ENCODE results near the gene NUDCD2.

DNA sequence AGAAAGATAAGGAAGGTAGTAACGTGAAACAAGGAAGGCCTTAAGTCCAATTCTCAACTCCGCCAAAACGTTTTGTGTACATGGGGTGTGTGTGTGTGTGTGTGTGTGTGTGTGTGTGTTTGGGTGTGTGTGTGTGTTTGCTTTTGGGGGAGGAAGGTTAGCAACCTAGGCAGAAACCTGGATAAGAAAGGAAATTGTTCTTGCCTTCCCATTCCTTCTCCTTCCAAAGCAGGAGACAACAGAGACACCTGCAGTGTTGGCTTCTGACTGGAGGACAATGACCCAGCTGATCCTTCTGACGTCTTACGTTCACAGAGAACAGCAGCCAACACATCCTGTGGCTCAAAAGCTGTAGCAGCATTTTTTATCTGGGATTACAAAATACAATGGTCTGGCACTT lies 26.6 kb downstream of the NUDCD2 start:
- TF ChIP-seq, protein P1, sequence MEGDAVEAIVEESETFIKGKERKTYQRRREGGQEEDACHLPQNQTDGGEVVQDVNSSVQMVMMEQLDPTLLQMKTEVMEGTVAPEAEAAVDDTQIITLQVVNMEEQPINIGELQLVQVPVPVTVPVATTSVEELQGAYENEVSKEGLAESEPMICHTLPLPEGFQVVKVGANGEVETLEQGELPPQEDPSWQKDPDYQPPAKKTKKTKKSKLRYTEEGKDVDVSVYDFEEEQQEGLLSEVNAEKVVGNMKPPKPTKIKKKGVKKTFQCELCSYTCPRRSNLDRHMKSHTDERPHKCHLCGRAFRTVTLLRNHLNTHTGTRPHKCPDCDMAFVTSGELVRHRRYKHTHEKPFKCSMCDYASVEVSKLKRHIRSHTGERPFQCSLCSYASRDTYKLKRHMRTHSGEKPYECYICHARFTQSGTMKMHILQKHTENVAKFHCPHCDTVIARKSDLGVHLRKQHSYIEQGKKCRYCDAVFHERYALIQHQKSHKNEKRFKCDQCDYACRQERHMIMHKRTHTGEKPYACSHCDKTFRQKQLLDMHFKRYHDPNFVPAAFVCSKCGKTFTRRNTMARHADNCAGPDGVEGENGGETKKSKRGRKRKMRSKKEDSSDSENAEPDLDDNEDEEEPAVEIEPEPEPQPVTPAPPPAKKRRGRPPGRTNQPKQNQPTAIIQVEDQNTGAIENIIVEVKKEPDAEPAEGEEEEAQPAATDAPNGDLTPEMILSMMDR (IDR thresholded peaks at IDR 0.05) = no peak
- TF ChIP-seq POLR2A (IDR thresholded peaks at IDR 0.05) = no peak
- TF ChIP-seq EP300 (IDR thresholded peaks at IDR 0.05) = no peak
